GM21786 (cell line): ENCODE measurements around the gene PSMD1.
"Not testable (repeated sequence)": the region's sequence is repeated elsewhere in the genome, so short reads cannot be mapped to it uniquely, and the experiment has no call there.

Experiments used
- ATAC-seq: cut with Tn5 transposase; IDR thresholded peaks from one replicate; pipeline ENCODE4 v1.9.1; 2021; ENCODE audit not compliant: unreplicated experiment

Gene PSMD1

DNA sequence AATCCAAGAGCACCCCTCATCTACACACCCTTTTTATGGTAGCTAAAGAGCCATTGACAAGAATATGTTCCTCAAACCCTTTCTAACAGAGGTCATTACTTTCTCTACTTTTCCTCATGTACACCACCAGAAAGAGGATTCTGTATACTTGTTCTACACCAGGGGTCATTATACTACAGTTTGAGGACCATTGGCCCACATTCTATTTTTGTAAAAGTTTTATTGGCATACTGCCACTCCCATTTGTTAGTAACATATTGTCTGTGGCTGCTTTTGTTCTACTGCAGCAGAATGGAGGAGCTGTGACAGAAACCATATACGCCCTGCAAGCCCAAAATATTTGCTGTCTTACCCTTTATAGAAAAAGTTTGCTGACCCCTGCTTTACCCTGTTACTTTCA, 53.9 kb downstream of the PSMD1 start:
- no peak for ATAC-seq

DNA sequence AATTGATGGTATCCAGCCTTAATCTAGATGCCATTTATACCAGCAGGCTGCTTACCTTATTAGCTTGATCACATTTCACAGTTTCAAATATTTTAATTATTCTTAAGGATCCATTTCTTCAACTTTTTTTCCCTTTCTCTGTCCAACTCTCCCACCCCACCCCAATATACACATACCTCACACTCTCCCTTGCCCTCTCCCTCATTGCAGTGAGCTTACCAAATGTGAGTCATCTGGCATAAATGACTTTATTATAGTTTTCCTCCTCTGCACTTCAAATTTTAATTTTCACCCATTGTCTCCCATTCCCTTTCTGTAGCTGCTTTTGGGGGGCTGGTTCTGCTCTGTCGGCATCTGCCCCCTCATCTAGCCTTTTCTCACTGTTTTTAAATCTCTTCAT, 55.3 kb downstream of the PSMD1 start:
- ATAC-seq = no peak

DNA sequence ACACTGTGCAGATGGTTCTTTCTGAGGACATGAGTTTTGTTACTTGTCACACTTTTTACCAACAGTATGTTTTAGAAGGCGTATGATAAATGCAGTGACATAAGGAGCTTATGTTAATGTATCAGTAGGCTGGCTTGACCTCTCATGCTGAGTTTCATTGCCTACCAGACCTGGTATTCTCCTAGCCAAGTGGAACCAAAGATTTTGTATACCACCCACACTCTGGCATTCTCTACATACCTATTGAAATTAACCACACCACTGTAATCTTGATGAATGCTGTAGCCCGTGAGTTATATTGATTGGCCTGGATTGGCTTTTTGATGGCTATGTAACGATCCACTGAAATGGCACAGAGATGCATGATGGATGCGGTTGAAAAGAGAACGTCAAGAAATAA, 56.8 kb downstream of the PSMD1 start:
- no peak for ATAC-seq

DNA sequence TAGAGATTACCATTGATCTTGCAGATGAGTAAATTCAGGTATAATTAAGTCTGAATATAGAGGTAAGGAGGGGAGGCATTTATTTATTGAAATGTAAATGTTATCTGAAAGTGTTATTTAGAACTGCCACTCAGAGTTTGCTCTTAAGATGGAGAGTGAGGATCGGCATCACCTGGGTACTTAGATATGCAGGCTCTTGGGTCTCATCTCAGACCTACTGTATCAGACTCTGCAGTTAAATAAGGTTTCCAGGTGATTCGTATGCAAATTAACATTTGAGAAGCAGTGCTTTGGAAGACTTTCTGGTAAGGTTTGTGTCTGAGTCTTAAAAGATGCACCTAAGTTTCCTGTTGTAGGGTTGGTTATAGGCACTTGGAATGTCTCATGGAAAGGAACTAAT, 59.0 kb downstream of the PSMD1 start:
- no peak for ATAC-seq

DNA sequence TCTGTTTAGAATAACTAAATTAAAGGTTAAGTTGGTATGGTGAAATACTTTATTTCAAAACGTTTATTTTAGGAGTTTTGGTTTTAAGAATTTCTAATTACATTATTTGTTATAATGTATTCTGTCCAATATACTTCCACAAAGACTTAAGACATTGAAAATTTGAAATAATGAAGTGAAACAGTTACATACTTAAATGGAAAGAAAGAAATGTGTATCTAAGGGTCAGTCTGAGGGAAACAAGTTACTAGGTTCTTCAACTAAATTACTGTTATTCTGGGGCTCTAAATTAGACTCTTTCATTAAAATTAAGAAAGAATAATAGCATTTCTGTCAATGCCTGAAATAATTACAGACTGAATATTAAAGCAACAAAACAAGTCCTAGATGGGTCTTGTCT, 60.5 kb downstream of the PSMD1 start:
- ATAC-seq = no peak

DNA sequence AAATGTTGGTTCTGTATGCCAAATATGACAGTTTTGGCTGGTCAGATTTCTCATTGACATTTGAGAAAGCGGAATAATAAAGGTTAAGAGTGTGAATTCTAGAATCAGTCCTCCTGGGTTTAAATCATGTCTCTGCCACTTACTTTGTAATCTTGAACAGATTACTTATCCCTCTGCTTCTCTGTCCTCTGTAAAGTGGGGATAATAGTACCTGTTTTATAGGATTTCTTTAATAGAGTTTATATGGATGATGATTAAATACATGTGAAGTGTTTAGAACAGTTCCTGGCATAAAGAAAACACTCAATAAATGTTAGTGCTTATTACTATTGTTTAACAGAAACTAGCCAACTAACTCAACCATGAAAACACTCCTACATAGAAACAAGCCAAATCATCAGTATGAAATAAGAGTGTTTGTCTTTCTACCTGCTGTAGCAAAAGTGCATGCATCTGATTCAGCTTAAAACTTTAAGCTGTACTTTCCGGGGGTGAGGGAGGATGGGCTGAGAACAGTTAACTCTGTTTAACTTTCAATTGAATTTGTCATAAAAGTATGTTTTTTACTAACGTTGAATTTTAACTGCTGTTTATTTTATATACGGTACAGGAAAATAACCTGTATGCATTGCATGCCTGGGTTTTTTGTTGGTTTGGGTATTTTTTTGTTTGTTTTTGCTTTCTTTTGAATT, 61.4 kb downstream of the PSMD1 start:
- no peak for ATAC-seq

DNA sequence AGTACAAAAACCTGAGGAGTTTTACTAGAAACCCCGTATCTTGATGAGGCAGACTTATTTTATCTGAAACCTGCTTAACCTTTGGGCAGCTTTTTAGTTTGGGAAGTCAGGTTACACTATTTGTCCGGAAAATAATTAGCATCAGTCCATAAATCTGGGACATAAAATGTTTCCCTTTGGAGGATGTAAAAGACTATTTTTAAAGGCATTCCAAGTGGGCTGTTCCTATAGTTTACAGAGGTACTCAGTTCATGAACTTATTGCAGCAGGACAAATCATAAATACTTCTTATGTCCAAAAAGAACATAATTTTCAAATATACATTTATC, 61.9 kb downstream of the PSMD1 start:
- ATAC-seq = no peak

DNA sequence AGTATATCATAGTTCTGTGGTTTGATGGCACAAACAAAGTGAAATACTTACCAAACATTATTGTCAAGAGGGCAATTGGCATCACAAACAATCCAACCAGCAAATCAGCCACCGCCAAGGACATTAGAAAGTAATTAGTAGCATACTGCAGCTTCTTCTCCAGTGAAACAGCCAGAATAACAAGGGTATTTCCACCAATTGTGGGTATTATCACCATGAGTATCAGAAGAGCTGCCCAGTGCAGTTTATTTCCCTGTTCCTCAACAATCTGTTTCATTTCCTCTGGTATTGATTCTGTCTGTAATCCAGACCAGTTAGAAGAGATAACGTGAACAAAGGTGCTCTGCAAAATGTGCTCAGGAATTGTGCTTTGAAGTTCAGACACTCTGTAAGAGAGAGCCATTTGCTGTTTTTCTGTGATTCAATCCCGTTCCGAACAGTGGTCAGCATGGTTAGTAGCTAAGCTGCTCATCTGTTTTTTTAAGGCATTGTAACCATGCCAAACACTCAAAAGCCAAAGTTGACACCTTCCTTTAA, 66.8 kb downstream of the PSMD1 start:
- no peak for ATAC-seq

DNA sequence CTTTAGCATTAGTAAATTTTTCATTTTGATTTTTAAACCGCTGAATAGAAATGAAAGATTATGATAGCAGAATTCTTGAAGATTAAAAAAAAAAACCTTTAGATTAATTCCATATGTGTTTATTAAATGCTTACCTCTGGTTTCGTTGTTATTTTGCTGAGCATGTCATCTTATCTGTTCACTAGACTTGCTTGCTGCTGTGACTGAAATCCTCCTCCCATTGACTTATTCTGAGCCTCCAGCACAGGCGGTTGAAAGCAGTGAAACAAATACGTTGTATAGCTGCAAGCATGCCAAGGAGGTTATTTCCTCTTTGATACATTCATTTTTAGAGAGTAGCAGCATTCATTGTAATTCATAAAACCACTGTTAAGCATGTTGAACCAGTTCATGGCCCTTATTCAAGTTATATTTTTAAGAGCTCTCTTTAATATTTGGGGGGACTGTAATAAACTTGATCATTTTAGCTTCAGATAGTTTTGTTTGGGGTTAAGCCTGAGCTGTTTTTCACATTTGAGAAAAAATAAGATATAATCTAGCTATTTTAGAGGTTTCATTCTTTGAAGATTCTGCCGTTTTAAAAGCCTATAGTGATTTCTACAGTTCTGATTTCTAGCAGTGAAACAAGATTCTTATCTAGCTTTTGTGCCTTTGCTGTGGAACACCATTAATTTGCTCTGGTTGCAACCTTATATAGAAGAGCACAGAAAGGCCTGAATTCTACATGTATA, 68.3 kb downstream of the PSMD1 start, which contains the start of gene HTR2B:
Gene HTR2B (minus strand): TSS at position 205 of the 731 bp plus-strand sequence. CDS start 1,278 bp downstream, outside the sequence.
- ATAC-seq = no peak

DNA sequence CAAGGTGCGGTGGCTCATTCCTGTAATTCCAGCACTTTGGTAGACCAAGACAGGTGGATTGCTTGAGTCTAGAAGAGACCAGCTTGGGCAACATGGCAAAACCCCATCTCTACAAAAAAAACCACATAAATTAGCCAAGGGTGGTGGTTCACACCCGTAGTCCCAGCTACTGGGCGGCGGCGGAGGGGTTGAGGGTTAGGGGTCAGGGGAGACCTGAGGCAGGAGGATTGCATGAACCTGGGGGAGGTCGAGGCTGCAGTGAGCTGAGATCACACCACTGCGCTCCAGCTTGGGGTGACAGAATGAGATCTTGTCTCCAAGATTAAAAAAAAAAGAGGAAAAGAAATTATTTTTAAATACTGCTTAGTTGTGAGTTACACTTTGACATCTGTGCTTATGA, 69.5 kb downstream of the PSMD1 start:
- no peak for ATAC-seq

DNA sequence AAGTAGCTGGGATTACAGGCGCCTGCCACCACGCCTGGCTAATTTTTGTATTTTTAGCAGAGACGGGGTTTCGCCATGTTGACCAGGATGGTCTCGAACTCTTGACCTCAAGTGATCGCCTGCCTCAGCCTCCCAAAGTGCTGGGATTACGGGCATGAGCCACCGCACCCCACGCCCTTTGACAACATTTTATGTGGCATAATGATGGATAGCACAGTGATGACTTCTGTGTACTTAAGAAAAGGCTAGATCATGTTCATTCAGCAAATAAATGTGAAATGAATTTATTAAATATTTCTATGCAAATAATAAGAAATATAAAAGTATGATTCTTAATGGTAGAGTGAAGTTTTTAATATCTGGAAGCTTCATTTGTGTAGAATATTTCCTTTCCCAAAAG, 70.8 kb downstream of the PSMD1 start:
- no peak for ATAC-seq

DNA sequence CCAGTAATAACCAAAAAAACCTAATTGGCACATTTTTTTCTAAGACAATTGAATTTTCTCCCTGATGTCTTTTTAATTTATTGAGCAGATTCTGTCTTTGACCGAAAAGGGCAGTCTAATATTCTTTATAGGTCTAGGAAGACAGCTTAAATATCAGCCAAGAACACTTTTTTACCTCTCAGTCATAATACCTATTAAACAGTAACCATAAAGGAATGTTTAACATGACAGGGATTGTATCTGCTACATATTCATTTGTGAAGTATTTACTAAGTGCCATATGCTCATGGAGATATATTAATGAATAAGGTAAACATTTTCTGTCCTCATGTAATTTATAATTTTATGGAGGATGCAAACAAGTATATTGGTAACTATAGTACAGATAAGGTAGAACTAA, 71.3 kb downstream of the PSMD1 start:
- ATAC-seq = no peak

DNA sequence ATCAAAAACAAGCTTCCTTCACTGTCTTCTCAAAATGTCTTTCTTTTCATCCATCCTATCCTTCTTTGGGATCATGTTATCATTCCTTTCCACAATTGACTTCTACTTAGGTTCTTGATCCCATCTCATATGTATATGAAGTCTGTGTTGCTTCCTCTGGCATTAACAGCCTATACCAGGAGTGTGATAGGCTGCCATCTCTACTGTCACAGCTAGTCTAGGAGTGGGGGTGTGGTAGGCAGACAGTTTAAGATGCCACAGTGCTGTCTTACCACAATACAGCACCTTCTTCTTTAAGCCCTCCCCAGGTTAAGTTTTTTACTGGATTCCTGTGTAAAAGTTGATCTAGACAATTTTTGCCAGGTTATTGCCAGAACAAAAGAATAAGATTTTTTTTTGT, 71.9 kb downstream of the PSMD1 start:
- ATAC-seq = no peak

DNA sequence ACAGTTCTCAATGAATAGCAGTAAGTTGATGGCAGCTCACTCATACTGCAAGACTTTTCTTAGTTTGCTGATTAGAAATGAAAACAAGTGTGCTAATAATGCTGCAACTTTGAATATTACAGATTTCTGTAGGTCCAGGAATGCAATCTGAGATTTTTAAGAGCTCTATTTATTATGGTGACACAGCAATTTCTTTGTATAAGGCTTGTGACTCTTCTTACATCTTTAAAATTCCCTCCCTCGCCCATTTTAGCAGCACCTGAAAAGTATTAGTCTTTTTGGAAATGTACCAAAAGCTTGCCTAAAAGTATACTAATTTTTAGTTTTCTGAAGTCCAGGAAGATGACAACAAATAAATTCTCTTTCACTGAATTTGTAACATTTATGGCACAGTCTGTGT, 72.5 kb downstream of the PSMD1 start:
- ATAC-seq = no peak

DNA sequence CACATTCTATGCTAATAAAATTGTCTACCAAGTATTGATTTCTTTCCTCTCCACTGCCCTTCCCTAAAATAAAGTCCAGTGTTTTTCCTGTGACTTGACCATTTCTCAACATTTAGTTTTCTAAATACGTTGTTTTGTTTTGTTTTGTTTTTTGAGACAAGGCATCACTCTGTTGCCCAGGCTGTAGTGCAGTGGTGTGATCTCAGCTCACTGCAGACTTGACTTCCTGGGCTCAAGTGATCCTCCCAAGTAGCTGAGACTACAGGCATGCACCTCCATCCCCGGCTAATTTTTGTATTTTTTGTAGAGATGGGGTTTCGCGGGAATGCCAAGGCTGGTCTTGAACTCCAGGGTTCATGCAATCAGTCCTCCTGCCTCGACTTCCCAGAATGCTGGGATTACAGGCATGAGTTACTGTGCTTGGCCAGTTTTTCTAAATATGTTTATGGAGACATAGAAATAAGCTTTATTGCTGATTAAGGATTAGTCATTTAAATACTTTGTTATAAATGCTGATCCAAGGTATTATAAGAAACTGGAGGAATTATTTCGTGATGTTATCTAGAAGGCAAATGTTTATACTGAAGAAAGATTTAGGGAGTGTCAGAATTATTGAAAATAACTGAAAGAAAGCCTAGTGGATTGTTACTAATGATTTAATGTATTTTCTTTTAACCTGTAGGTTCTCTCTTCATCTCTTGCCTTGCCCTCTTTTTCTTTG, 73.8 kb downstream of the PSMD1 start:
- ATAC-seq = no peak

DNA sequence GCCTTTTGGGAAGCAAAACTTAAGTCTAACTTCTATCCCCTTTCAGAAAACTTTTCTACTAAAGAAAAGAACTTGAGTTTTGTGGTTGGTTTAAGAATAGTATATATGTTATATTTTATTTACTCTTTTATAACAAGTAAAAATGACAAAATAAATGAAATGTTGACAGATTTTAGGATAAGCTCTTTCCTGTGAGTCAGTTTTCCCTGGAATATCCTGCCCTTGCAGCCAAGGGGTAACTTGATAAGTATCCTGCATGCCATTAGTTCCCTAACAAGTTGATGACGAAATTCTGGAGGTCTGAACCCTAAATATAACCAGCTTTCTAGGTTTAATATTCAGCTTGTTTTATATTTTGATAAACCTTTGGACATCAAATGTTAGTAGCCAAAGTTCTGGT, 75.5 kb downstream of the PSMD1 start:
- no peak for ATAC-seq

DNA sequence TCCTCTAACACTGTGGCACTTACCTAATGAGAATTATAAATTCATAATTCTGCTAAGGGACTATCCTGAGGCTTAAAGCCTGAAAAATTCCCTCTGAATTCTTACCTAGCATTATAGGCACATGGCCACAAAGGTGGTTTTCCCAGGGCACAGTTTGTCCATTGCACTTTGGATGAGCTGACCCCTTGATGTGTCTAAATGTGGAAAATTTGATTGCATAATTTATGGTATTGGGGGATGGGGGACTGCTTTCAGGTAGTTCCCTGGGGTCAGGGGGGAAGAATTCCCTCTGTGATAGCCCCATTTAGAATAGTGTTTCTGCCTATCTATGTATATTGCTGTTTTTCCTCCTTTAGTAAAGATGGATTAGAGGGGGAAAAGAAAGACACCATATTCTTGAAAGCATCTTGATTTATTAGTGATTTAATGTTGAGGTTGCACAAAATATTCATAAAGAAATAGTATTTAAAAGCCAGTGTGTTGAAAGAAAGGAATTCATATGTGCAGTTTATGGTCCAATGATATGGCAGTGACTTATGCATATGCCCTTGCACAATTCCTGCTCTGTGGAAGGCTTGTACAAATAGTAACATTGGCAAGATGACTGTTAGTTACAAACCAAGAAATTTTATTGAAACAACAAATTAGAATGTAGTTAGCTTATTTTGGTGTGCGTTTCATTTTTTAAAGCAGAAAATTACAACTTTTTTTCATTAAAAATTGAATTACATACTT, 76.9 kb downstream of the PSMD1 start:
- no peak for ATAC-seq

DNA sequence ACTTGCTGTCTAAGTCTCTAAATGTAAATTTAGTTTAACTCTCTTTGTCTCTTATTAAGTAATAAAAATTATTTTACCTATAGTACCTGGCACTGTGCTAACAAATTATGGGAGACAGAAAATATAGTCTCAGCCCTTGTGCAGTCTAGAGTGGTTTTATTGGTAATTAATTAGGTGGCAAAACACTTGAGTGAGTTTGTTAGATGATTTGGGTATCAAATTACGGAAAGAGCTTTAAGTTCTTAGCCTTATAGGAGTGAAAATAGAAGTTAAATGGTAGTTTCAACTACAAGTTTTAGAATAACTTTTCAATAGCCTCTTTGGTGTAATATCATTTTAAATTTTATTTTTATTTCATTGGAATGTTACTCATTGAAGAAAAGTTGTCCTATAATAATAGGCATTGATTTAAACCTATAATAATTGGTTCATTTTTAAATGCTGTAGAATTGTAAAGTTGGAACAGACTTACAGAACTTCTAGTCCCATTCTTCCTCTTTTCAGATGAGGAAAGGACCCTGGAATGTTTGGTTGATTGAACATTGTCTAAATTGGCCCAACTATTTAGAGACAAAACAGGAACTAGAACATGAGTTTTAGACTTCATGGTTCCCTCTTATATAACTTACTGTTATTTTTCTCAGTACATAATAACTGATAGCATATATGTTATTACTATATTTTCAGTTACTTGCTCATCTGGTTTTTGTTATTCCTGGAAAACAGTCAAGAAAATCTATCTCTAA, 78.4 kb downstream of the PSMD1 start:
- ATAC-seq = no peak

DNA sequence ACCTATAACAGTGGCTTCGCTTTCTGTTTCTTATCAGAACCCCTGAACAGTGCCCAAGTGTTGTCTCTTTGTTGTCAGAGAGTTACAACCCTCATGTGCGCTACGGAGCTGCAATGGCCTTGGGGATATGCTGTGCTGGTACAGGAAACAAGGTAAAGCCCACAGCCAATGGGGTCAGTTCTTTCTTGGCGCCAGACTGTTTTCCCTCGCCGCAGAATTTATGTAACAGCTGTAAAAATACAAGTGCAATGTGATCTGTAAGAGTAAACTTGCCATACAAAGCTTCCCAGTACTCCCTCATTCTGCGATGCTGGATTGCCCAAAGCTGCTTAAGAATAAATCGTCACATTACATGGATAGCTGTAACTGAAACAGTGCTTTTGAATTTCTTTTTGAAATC, 82.0 kb downstream of the PSMD1 start:
- no peak for ATAC-seq

DNA sequence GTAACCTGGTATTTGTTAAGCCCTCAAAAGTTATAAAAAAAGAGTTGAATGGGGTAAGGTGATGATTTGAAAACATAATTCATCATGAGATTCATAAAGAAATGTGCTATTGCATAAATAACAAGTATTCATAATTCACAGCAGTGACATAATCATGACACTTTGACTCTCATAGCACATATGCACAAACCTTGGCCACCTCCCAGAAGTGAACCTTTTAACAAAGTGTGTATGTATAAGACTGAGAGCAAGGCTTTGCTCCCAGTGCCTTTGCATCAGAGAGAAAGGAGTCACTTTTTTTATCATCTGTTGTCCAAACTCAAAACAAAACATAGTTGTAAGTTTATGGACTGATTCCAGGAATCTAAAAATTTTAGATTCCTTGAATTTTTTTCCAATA, 83.1 kb downstream of the PSMD1 start:
- no peak for ATAC-seq

DNA sequence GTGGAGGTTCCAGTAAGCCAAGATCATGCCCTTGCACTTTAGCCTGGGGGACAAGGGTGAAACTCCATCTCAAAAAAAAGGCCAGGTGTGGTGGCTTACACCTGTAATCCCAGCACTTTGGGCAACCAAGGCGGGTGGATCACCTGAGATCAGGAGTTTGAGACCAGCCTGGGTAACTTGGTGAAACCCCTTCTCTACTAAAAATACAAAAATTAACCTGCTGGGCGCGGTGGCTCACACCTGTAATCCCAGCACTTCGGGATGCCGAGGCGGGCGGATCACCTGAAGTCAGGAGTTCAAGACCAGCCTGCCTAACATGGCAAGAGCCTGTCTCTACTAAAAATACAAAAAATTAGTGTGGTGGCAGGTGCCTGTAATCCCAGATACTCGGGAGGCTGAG, 84.1 kb downstream of the PSMD1 start:
- not testable (repeated sequence) for ATAC-seq
